ENCODE measurements around the gene EXTL2.
"Not testable (repeated sequence)": the region's sequence is repeated elsewhere in the genome, so short reads cannot be mapped to it uniquely, and the experiment has no call there.

Gene EXTL2

GRCh38 chr1:100894603-100895539 is at the start of gene EXTL2:
EXTL2 (minus strand) TSS chr1:100894842; CDS start chr1:100888757, 6,085 bp downstream.
- peak; percentile 40 for DNase-seq

- DNase-seq, result no peak
These were observed 48.9 kb upstream of the EXTL2 start for GRCh38 chr1:100943533-100943932.

- no peak for DNase-seq
These were observed 47.8 kb upstream of the EXTL2 start for GRCh38 chr1:100942304-100943046.

- DNase-seq, result no peak
These were observed 47.1 kb upstream of the EXTL2 start for GRCh38 chr1:100941580-100942216.

- DNase-seq, result no peak
These were observed 46.5 kb upstream of the EXTL2 start for GRCh38 chr1:100941098-100941527.

- DNase-seq, result no peak
These were observed 41.7 kb upstream of the EXTL2 start for GRCh38 chr1:100936194-100936967.

GRCh38 chr1:100933555-100933954 is 38.9 kb upstream of the EXTL2 start:
- DNase-seq, result not testable (repeated sequence)

- DNase-seq, result no peak
These were observed 37.1 kb upstream of the EXTL2 start for GRCh38 chr1:100931716-100932115.

- DNase-seq, result no peak
These were observed 35.9 kb upstream of the EXTL2 start for GRCh38 chr1:100930494-100930893.

- DNase-seq, result no peak
These were observed 33.5 kb upstream of the EXTL2 start for GRCh38 chr1:100928128-100928527.

GRCh38 chr1:100927276-100927675 is 32.6 kb upstream of the EXTL2 start:
- peak; percentile 69 for DNase-seq

- no peak for DNase-seq
These were observed 31.6 kb upstream of the EXTL2 start for GRCh38 chr1:100926240-100926639.

- no peak for DNase-seq
These were observed 30.3 kb upstream of the EXTL2 start for GRCh38 chr1:100924991-100925390.

GRCh38 chr1:100924212-100924611 is 29.6 kb upstream of the EXTL2 start:
- no peak for DNase-seq

- DNase-seq, result no peak
These were observed 26.6 kb upstream of the EXTL2 start for GRCh38 chr1:100921110-100921706.

- DNase-seq, result no peak
These were observed 17.4 kb upstream of the EXTL2 start for GRCh38 chr1:100912019-100912418.

- DNase-seq, result no peak
These were observed 14.4 kb upstream of the EXTL2 start for GRCh38 chr1:100909018-100909417.

GRCh38 chr1:100907887-100908286 is 13.2 kb upstream of the EXTL2 start:
- no peak for DNase-seq

- DNase-seq, result no peak
These were observed 10.5 kb upstream of the EXTL2 start for GRCh38 chr1:100905181-100905580.

- no peak for DNase-seq
These were observed 9.9 kb upstream of the EXTL2 start for GRCh38 chr1:100904528-100904927.

- DNase-seq, result no peak
These were observed 9.1 kb upstream of the EXTL2 start for GRCh38 chr1:100903777-100904176.

GRCh38 chr1:100902365-100902764 is 7.7 kb upstream of the EXTL2 start:
- no peak for DNase-seq
